ENCODE measurements around the gene IL23R. TPM values are rescaled to one million over a fixed set of nuclear protein-coding genes. Genes with fewer than 3 reads are reported as not detected.

Gene IL23R
- total RNA-seq, 2 donors from 2014 or later: 0.26 TPM; not detected in 1

DNA sequence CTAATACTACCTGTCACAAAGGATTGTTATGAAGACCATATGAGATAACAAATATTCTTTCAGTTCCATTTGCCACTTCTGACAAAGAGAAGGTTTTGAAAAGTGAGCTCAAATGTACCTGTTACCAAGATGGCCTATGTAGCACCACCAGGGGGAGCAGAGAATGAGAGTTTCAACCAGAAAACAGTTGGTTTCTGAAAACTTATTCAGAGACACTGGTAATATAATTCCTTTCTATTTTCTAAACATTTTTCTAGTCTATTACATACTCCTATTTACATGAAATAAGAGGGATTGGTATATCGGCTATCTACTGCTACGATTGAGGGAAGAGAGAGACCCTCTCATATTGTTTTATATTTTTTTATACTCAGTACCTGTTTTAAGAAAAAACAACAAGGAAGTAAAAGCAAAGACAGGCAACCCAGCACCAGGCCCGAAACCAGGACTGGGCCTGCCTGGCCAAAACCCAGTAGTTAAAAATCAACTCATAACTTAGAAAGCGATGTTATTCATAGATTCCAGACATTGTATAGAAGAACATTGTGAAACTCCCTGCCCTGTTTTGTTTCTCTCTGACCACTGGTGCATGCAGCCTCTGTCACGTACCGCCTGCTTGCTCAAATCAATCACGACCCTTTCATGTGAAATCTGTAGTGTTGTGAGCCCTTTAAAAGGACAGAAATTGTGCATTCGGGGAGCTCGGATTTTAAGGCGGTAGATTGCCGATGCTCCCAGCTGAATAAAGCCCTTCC, 48.3 kb downstream of the IL23R start:
- peaks cover 12% of the 10 kb centered on the region for H3K4me1 ChIP-seq
- intact Hi-C loops (cut with DNase I): no loop called here
- H3K4me3 ChIP-seq: no peak overlapping the region
- ATAC-seq: peak; percentile 58
- H3K27ac ChIP-seq: peak overlapping the region in 3 of 4 donors; percentile 36 to 62 (median 38)
- no peaks in the 10 kb centered on the region for H3K36me3 ChIP-seq (replicated peaks in 1 of 2; ENCODE audit: insufficient read depth in 1 of 2, low read depth in 2 of 2)
- no peak for TF ChIP-seq POLR2A (IDR thresholded peaks at IDR 0.05)
- TF ChIP-seq, protein P1, sequence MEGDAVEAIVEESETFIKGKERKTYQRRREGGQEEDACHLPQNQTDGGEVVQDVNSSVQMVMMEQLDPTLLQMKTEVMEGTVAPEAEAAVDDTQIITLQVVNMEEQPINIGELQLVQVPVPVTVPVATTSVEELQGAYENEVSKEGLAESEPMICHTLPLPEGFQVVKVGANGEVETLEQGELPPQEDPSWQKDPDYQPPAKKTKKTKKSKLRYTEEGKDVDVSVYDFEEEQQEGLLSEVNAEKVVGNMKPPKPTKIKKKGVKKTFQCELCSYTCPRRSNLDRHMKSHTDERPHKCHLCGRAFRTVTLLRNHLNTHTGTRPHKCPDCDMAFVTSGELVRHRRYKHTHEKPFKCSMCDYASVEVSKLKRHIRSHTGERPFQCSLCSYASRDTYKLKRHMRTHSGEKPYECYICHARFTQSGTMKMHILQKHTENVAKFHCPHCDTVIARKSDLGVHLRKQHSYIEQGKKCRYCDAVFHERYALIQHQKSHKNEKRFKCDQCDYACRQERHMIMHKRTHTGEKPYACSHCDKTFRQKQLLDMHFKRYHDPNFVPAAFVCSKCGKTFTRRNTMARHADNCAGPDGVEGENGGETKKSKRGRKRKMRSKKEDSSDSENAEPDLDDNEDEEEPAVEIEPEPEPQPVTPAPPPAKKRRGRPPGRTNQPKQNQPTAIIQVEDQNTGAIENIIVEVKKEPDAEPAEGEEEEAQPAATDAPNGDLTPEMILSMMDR (IDR thresholded peaks at IDR 0.05): peak; percentile 29 to 59 (median 53)
- no peaks in the 10 kb centered on the region for H3K27me3 ChIP-seq
- H3K9me3 ChIP-seq: no peaks in the 10 kb centered on the region
- DNase-seq: peak; percentile 31 to 71 (median 58)
- 61% methylated on average over 11 of the region's 11 CpGs for WGBS, 2 donors

DNA sequence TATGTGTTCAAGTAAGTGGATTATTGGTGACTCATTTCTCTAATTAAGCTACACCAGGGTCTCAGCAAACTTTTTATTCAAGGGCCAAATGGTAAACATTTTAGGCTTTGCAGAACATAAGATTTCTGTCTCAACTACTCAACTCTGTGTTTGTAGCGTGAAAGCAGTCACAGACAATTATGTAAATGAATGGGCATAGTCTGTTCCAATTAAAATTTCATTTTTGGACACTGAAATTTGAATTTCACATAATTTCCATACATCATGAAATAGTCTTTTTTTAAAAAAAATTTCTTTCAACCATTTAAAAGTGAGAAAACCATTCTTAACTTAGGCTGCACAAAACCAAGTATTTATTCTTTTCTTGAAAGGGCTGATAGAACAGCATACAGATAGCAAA, 50.1 kb downstream of the IL23R start:
- DNase-seq (no peak), ATAC-seq (no peak)
- WGBS, 2 donors: 96 to 100% methylated on average over 1 of the region's 1 CpG
- Histone ChIP-seq H3K36me3 (replicated peaks in 1 of 2; ENCODE audit: insufficient read depth in 1 of 2, low read depth in 2 of 2) (no peaks in the 10 kb centered on the region), H3K4me3 (no peak overlapping the region), H3K27ac (no peak overlapping the region), H3K27me3 (no peaks in the 10 kb centered on the region), H3K9me3 (no peaks in the 10 kb centered on the region), H3K4me1 (peaks cover 12% of the 10 kb centered on the region)
- TF ChIP-seq, protein P1 (IDR thresholded peaks at IDR 0.05): no peak
- no peak for TF ChIP-seq POLR2A (IDR thresholded peaks at IDR 0.05)
- intact Hi-C loops (cut with DNase I): no loop called here

DNA sequence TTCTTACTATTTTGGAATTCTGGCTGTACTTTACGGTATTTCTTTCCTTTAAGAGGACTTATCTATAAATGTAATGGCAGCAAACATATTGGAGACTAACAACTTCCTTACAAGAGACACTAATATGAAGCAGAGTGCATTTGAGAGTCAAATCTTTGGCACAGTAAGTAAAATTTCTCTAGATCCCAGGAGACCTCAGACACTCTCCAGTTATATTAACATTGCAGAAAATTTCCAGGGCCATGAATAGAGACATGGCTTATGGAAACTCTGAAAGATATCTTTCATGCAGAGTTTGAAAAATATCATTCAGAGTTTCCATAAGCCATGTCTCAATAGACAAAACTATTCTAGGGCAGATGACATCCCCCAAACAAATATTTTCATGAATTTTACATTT, 51.2 kb downstream of the IL23R start:
- WGBS, 2 donors: 31 to 59% methylated on average over 1 of the region's 1 CpG
- intact Hi-C loops (cut with DNase I): no loop called here
- ATAC-seq (no peak), DNase-seq (no peak)
- Histone ChIP-seq H3K36me3 (replicated peaks in 1 of 2; ENCODE audit: insufficient read depth in 1 of 2, low read depth in 2 of 2) (no peaks in the 10 kb centered on the region), H3K9me3 (no peaks in the 10 kb centered on the region), H3K4me3 (no peak overlapping the region), H3K4me1 (peaks cover 12% of the 10 kb centered on the region), H3K27ac (no peak overlapping the region), H3K27me3 (no peaks in the 10 kb centered on the region)
- TF ChIP-seq POLR2A (IDR thresholded peaks at IDR 0.05): no peak
- TF ChIP-seq, protein P1 (IDR thresholded peaks at IDR 0.05): no peak

DNA sequence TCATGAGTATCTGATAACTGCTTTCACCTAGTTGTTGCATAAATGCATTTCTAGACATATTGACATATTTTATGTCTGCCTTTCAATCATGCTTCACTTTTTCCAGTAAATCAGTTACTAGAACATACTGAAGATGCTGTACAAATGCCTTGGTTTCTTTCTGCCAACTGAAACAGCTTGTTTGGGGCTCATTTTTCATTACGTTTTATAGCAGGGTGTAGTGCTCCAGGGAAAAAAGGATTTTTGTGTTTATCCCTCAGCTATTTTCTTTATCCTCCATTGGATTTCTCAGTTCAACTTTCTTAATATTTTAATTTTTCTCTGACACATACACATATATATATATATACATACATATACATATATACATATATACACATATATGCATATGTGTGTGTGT, 51.7 kb downstream of the IL23R start:
- Histone ChIP-seq H3K36me3 (replicated peaks in 1 of 2; ENCODE audit: insufficient read depth in 1 of 2, low read depth in 2 of 2) (no peaks in the 10 kb centered on the region), H3K27me3 (no peaks in the 10 kb centered on the region), H3K27ac (no peak overlapping the region), H3K9me3 (no peaks in the 10 kb centered on the region), H3K4me1 (peaks cover 12% of the 10 kb centered on the region), H3K4me3 (no peak overlapping the region)
- TF ChIP-seq, protein P1 (IDR thresholded peaks at IDR 0.05): no peak
- TF ChIP-seq POLR2A (IDR thresholded peaks at IDR 0.05): no peak
- ATAC-seq (no peak), DNase-seq (no peak)
- intact Hi-C loops (cut with DNase I): no loop called here
- 92 to 97% methylated on average over 1 of the region's 1 CpG for WGBS, 2 donors

DNA sequence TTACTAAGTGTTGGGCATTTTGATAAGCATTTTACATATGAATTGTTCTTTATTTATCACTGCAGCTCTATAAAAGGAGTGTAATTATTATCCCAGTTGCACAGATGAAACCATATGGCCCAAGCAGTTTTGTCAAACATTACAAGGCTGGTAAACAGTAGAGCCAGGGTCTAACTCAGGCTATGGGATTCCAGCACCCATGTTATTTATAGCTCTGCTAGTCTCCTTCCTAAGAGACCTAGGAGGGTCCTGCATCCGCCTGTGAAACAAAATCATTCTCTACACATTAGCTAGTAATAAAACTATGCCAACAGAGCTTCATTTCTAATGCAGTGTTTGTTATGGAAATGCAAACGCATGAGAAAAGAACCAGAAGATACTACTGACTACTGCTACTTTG, 58.6 kb downstream of the IL23R start:
- no peak for ATAC-seq
- no peak overlapping the region for H3K27ac ChIP-seq
- intact Hi-C loops (cut with DNase I): no loop called here

More for the DNA sequence above, 58.6 kb downstream of the IL23R start:
- no peak for TF ChIP-seq POLR2A (IDR thresholded peaks at IDR 0.05)
- TF ChIP-seq, protein P1 (IDR thresholded peaks at IDR 0.05): no peak
- H3K36me3 ChIP-seq (replicated peaks in 1 of 2; ENCODE audit: insufficient read depth in 1 of 2, low read depth in 2 of 2): no peaks in the 10 kb centered on the region
- H3K9me3 ChIP-seq: no peaks in the 10 kb centered on the region
- 71 to 82% methylated on average over 2 of the region's 2 CpGs for WGBS, 2 donors
- no peaks in the 10 kb centered on the region for H3K27me3 ChIP-seq
- H3K4me1 ChIP-seq: peaks cover 5% of the 10 kb centered on the region
- no peak for DNase-seq
- H3K4me3 ChIP-seq: no peak overlapping the region
